ENCODE results near the gene KLB.
"Not testable (repeated sequence)": the region's sequence is repeated elsewhere in the genome, so short reads cannot be mapped to it uniquely, and the experiment has no call there.

The KLB gene

GRCh38 chr4:39383690-39384089 lies 23.0 kb upstream of the KLB start:
- H3K27me3 ChIP-seq (ENCODE audit: control insufficient read depth, insufficient read depth, low read length): no peaks in the 10 kb centered on the region
- no peak overlapping the region for H3K4me3 ChIP-seq (ENCODE audit: low read depth, low read length)

GRCh38 chr4:39384563-39384962 lies 22.2 kb upstream of the KLB start:
- H3K9ac ChIP-seq (ENCODE audit: low read depth, low read length): no peak overlapping the region
- H3K4me3 ChIP-seq (ENCODE audit: low read depth, low read length): no peak overlapping the region
- no peaks in the 10 kb centered on the region for H3K27me3 ChIP-seq (ENCODE audit: control insufficient read depth, insufficient read depth, low read length)
- peaks cover 6% of the 10 kb centered on the region for H3K4me1 ChIP-seq (ENCODE audit: control insufficient read depth, insufficient read depth, low read length)
- no peaks in the 10 kb centered on the region for H3K36me3 ChIP-seq (ENCODE audit: control insufficient read depth, insufficient read depth, low read length)
- H3K9me3 ChIP-seq (ENCODE audit: control insufficient read depth, insufficient read depth, low read length): no peaks in the 10 kb centered on the region

More at GRCh38 chr4:39383690-39384089, 23.0 kb upstream of the KLB start:
- H3K36me3 ChIP-seq (ENCODE audit: control insufficient read depth, insufficient read depth, low read length): no peaks in the 10 kb centered on the region
- H3K4me1 ChIP-seq (ENCODE audit: control insufficient read depth, insufficient read depth, low read length): peaks cover 6% of the 10 kb centered on the region
- H3K9ac ChIP-seq (ENCODE audit: low read depth, low read length): no peak overlapping the region
- H3K9me3 ChIP-seq (ENCODE audit: control insufficient read depth, insufficient read depth, low read length): no peaks in the 10 kb centered on the region

GRCh38 chr4:39390603-39391002 lies 16.1 kb upstream of the KLB start:
- no peak overlapping the region for H3K9ac ChIP-seq (ENCODE audit: low read depth, low read length)
- H3K27me3 ChIP-seq (ENCODE audit: control insufficient read depth, insufficient read depth, low read length): no peaks in the 10 kb centered on the region
- no peaks in the 10 kb centered on the region for H3K9me3 ChIP-seq (ENCODE audit: control insufficient read depth, insufficient read depth, low read length)
- no peaks in the 10 kb centered on the region for H3K4me1 ChIP-seq (ENCODE audit: control insufficient read depth, insufficient read depth, low read length)
- no peak overlapping the region for H3K4me3 ChIP-seq (ENCODE audit: low read depth, low read length)
- H3K36me3 ChIP-seq (ENCODE audit: control insufficient read depth, insufficient read depth, low read length): no peaks in the 10 kb centered on the region

GRCh38 chr4:39394706-39395105 lies 12.0 kb upstream of the KLB start:
- Histone ChIP-seq H3K4me1 (ENCODE audit: control insufficient read depth, insufficient read depth, low read length) (no peaks in the 10 kb centered on the region), H3K36me3 (ENCODE audit: control insufficient read depth, insufficient read depth, low read length) (no peaks in the 10 kb centered on the region), H3K27me3 (ENCODE audit: control insufficient read depth, insufficient read depth, low read length) (no peaks in the 10 kb centered on the region), H3K9me3 (ENCODE audit: control insufficient read depth, insufficient read depth, low read length) (no peaks in the 10 kb centered on the region), H3K4me3 (ENCODE audit: low read depth, low read length) (no peak overlapping the region), H3K9ac (ENCODE audit: low read depth, low read length) (no peak overlapping the region)

GRCh38 chr4:39401640-39402039 lies 5.1 kb upstream of the KLB start:
- H3K4me3 ChIP-seq (ENCODE audit: low read depth, low read length); H3K4me1 ChIP-seq (ENCODE audit: control insufficient read depth, insufficient read depth, low read length); H3K27me3 ChIP-seq (ENCODE audit: control insufficient read depth, insufficient read depth, low read length); H3K9me3 ChIP-seq (ENCODE audit: control insufficient read depth, insufficient read depth, low read length); H3K36me3 ChIP-seq (ENCODE audit: control insufficient read depth, insufficient read depth, low read length); H3K9ac ChIP-seq (ENCODE audit: low read depth, low read length): not testable (repeated sequence)

GRCh38 chr4:39407584-39407885 lies 805 bp downstream of the KLB start:
- Histone ChIP-seq H3K27me3 (ENCODE audit: control insufficient read depth, insufficient read depth, low read length) (no peaks in the 10 kb centered on the region), H3K9ac (ENCODE audit: low read depth, low read length) (no peak overlapping the region), H3K36me3 (ENCODE audit: control insufficient read depth, insufficient read depth, low read length) (no peaks in the 10 kb centered on the region), H3K9me3 (ENCODE audit: control insufficient read depth, insufficient read depth, low read length) (no peaks in the 10 kb centered on the region), H3K4me3 (ENCODE audit: low read depth, low read length) (no peak overlapping the region), H3K4me1 (ENCODE audit: control insufficient read depth, insufficient read depth, low read length) (no peaks in the 10 kb centered on the region)

DNA sequence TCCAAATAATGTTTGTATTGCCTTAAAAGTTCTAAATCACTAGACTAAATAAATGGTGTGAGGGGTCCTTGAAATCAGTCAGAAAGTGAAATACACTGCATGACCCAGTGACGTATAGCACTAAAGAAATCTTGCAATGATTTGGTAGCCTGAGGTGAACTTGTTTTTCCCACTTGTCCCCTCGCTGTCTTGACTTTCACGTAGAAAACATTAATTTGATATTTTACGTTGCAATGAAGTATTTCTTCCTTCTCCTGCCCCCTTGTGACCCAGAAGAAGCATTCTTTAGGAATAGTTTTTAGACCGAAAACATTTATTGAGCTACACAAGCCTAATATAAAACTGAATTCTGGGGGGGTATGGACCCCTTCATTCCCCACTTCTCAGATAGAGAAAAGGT lies 3.7 kb downstream of the KLB start:
- no peaks in the 10 kb centered on the region for H3K36me3 ChIP-seq (ENCODE audit: control insufficient read depth, insufficient read depth, low read length)
- no peaks in the 10 kb centered on the region for H3K9me3 ChIP-seq (ENCODE audit: control insufficient read depth, insufficient read depth, low read length)
- no peaks in the 10 kb centered on the region for H3K4me1 ChIP-seq (ENCODE audit: control insufficient read depth, insufficient read depth, low read length)
- H3K27me3 ChIP-seq (ENCODE audit: control insufficient read depth, insufficient read depth, low read length): no peaks in the 10 kb centered on the region
- H3K9ac ChIP-seq (ENCODE audit: low read depth, low read length): no peak overlapping the region
- H3K4me3 ChIP-seq (ENCODE audit: low read depth, low read length): no peak overlapping the region

DNA sequence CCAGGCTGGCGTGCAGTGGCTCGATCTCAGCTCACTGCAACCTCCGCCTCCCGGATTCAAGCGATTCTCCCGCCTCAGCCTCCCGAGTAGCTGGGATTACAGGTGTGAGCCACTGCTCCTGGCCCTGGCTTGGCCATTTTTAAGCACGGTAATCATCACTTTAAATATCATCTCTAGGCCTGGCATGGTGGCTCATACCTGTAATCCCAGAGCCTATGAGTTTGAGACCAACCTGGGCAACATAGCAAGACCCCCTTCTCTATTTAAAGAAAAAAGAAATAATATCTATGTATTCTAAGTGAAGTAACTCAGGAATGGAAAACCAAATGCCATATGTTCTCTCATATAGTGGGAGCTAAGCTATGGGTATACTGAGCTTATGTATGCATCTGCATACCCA lies 4.8 kb downstream of the KLB start:
- H3K4me1 ChIP-seq (ENCODE audit: control insufficient read depth, insufficient read depth, low read length); H3K36me3 ChIP-seq (ENCODE audit: control insufficient read depth, insufficient read depth, low read length); H3K9me3 ChIP-seq (ENCODE audit: control insufficient read depth, insufficient read depth, low read length); H3K9ac ChIP-seq (ENCODE audit: low read depth, low read length); H3K27me3 ChIP-seq (ENCODE audit: control insufficient read depth, insufficient read depth, low read length); H3K4me3 ChIP-seq (ENCODE audit: low read depth, low read length): not testable (repeated sequence)

GRCh38 chr4:39415678-39416283 lies 9.1 kb downstream of the KLB start:
- Histone ChIP-seq H3K27me3 (ENCODE audit: control insufficient read depth, insufficient read depth, low read length) (no peaks in the 10 kb centered on the region), H3K9me3 (ENCODE audit: control insufficient read depth, insufficient read depth, low read length) (no peaks in the 10 kb centered on the region), H3K4me3 (ENCODE audit: low read depth, low read length) (no peak overlapping the region), H3K4me1 (ENCODE audit: control insufficient read depth, insufficient read depth, low read length) (no peaks in the 10 kb centered on the region), H3K9ac (ENCODE audit: low read depth, low read length) (no peak overlapping the region), H3K36me3 (ENCODE audit: control insufficient read depth, insufficient read depth, low read length) (no peaks in the 10 kb centered on the region)

DNA sequence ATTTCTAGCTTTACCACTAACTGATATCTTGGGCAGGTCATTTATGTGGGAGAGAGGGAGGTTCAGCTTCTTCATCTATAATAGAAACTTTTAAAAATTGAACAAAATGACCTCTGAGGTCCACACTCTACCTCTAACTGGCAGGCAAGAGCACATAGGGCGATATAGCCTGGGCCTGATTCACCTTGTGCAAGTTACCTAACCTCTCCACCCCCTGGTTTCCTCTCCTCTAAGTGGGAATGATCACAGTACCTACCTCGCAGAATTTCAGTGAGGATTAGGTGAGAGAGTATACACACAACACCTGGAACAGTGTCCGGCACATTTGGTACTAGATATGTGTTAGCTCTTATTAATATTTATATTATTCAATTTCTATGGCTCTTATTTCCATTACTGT lies 15.5 kb downstream of the KLB start:
- H3K27me3 ChIP-seq (ENCODE audit: control insufficient read depth, insufficient read depth, low read length): no peaks in the 10 kb centered on the region
- H3K36me3 ChIP-seq (ENCODE audit: control insufficient read depth, insufficient read depth, low read length): no peaks in the 10 kb centered on the region
- H3K9ac ChIP-seq (ENCODE audit: low read depth, low read length): no peak overlapping the region
- H3K9me3 ChIP-seq (ENCODE audit: control insufficient read depth, insufficient read depth, low read length): no peaks in the 10 kb centered on the region
- H3K4me1 ChIP-seq (ENCODE audit: control insufficient read depth, insufficient read depth, low read length): no peaks in the 10 kb centered on the region
- H3K4me3 ChIP-seq (ENCODE audit: low read depth, low read length): no peak overlapping the region

GRCh38 chr4:39425297-39425696 lies 18.6 kb downstream of the KLB start:
- not testable (repeated sequence) for H3K4me1 ChIP-seq (ENCODE audit: control insufficient read depth, insufficient read depth, low read length); H3K9me3 ChIP-seq (ENCODE audit: control insufficient read depth, insufficient read depth, low read length); H3K36me3 ChIP-seq (ENCODE audit: control insufficient read depth, insufficient read depth, low read length); H3K27me3 ChIP-seq (ENCODE audit: control insufficient read depth, insufficient read depth, low read length); H3K4me3 ChIP-seq (ENCODE audit: low read depth, low read length); H3K9ac ChIP-seq (ENCODE audit: low read depth, low read length)

GRCh38 chr4:39426728-39427127 lies 20.0 kb downstream of the KLB start:
- H3K9ac ChIP-seq (ENCODE audit: low read depth, low read length): no peak overlapping the region
- H3K4me1 ChIP-seq (ENCODE audit: control insufficient read depth, insufficient read depth, low read length): no peaks in the 10 kb centered on the region
- no peaks in the 10 kb centered on the region for H3K36me3 ChIP-seq (ENCODE audit: control insufficient read depth, insufficient read depth, low read length)
- no peaks in the 10 kb centered on the region for H3K27me3 ChIP-seq (ENCODE audit: control insufficient read depth, insufficient read depth, low read length)
- no peaks in the 10 kb centered on the region for H3K9me3 ChIP-seq (ENCODE audit: control insufficient read depth, insufficient read depth, low read length)
- no peak overlapping the region for H3K4me3 ChIP-seq (ENCODE audit: low read depth, low read length)

Data from iPS-15b (cell line).